H1 (cell line): ENCODE data around the gene TNXB. TPM values are rescaled to one million over a fixed set of nuclear protein-coding genes. Genes with fewer than 3 reads are reported as not detected.
"Not testable (repeated sequence)": the region's sequence is repeated elsewhere in the genome, so short reads cannot be mapped to it uniquely, and the experiment has no call there.

ENCODE experiments used
- CTCF ChIA-PET: fragments of 300-600 bp; sonication (Branson Sonifier 250); formaldehyde crosslinking; loops from one replicate; lab custom pipeline; 2021; ENCODE audit not compliant: partially characterized antibody; lab: Charles Lee
- POLR2A ChIA-PET: fragments of 300-600 bp; sonication (Branson Sonifier 250); formaldehyde crosslinking; loops from one replicate; lab custom pipeline; 2021; ENCODE audit warnings: inconsistent platforms; ENCODE audit not compliant: partially characterized antibody; lab: Charles Lee
- DNase-seq, 2 experiments: peaks; one replicate each; pipeline versions ENCODE4 v3.0.0 to v3.0.0-alpha.2; 2010 to 2022; ENCODE audit warnings: low spot score in 2 of 2, low read depth in 1 of 2, mixed read lengths in 1 of 2
- FAIRE-seq: peaks from 2 replicates; lab custom pipeline; 2011; peaks lifted over from hg19 to GRCh38; lab: Jason Lieb, UNC
- H2AFZ ChIP-seq: 2 replicates; pipeline ENCODE4 v1.8.1; 2012; ENCODE audit warnings: low read length, inconsistent platforms
- H2AK5ac ChIP-seq: 2 replicates; pipeline ENCODE4 v1.6.1; 2013; ENCODE audit warnings: low read depth, low read length
- H2BK120ac ChIP-seq: replicated peaks from 2 replicates; pipeline ENCODE3; 2013; ENCODE audit warnings: low read depth, low read length, inconsistent platforms
- H2BK12ac ChIP-seq: 2 replicates; pipeline ENCODE4 v1.6.1; 2013; ENCODE audit warnings: low read depth, low read length
- H2BK15ac ChIP-seq: 2 replicates; pipeline ENCODE4 v1.6.1; 2013; ENCODE audit warnings: low read length
- H2BK20ac ChIP-seq: 2 replicates; pipeline ENCODE4 v1.6.1; 2013; ENCODE audit warnings: low read length
- H2BK5ac ChIP-seq: 2 replicates; pipeline ENCODE4 v1.6.1; 2013; ENCODE audit warnings: low read depth, low read length
- H3K14ac ChIP-seq: 2 replicates; pipeline ENCODE4 v1.6.1; 2013; ENCODE audit warnings: inconsistent platforms; ENCODE audit not compliant: insufficient read length
- H3K18ac ChIP-seq: 2 replicates; pipeline ENCODE4 v1.6.1; 2013; ENCODE audit warnings: low read length; ENCODE audit errors: extremely low read depth
- H3K23ac ChIP-seq: 2 replicates; pipeline ENCODE4 v1.6.1; 2013; ENCODE audit warnings: inconsistent platforms; ENCODE audit not compliant: insufficient read length
- H3K23me2 ChIP-seq: 2 replicates; pipeline ENCODE4 v1.6.1; 2013; ENCODE audit warnings: low read depth, low read length
- H3K27ac ChIP-seq: 2 replicates; pipeline ENCODE4 v1.6.1; 2011; ENCODE audit warnings: low read depth, low read length, inconsistent platforms
- H3K27me3 ChIP-seq, 4 experiments: replicated peaks in 1 of 4; 1 replicate in 1 of 4; 2 replicates in 3 of 4; pipeline versions ENCODE4 v1.6.1 to v1.8.1; 2011 to 2013; ENCODE audit warnings: low read length in 3 of 4, mild to moderate bottlenecking in 3 of 4, inconsistent platforms in 2 of 4, mixed read lengths in 2 of 4, moderate library complexity in 1 of 4; ENCODE audit not compliant: control insufficient read depth in 3 of 4, insufficient read depth in 3 of 4; ENCODE audit errors: extremely low read depth in 1 of 4
- H3K36me3 ChIP-seq, 4 experiments: 2 replicates each; pipeline versions ENCODE4 v1.6.1 to v1.8.1; 2011 to 2013; ENCODE audit warnings: mild to moderate bottlenecking in 4 of 4, low read length in 3 of 4, moderate library complexity in 2 of 4, control low read depth in 1 of 4, inconsistent platforms in 1 of 4; ENCODE audit not compliant: insufficient read depth in 4 of 4, control insufficient read depth in 2 of 4
- H3K4ac ChIP-seq: replicated peaks from 2 replicates; pipeline ENCODE3; 2013; ENCODE audit warnings: low read length, low read depth, mixed read lengths, inconsistent platforms; ENCODE audit not compliant: insufficient read length
- H3K4me1 ChIP-seq, 4 experiments: replicated peaks in 1 of 4; 1 replicate in 1 of 4; 2 replicates in 3 of 4; pipeline versions ENCODE4 v1.6.1 to v1.8.1; 2011 to 2013; ENCODE audit warnings: low read length in 3 of 4, inconsistent platforms in 2 of 4, mixed read lengths in 1 of 4; ENCODE audit not compliant: insufficient read depth in 4 of 4, control insufficient read depth in 3 of 4
- H3K4me2 ChIP-seq, 2 experiments: 2 replicates each; pipeline versions ENCODE4 v1.6.1 to v1.8.1; 2011 to 2013; ENCODE audit warnings: low read depth in 2 of 2, low read length in 2 of 2, control low read depth in 1 of 2, inconsistent platforms in 1 of 2, mild to moderate bottlenecking in 1 of 2; ENCODE audit not compliant: insufficient read depth in 1 of 2
- H3K4me3 ChIP-seq, 4 experiments: fragments of 200-600, 300-600 bp in 1 of 4; sonication (generic), shearing (Covaris generic), sonication (Bioruptor Twin) in 1 of 4; 2 replicates each; pipeline versions ENCODE4 v1.5.1 to v1.8.1; 2011 to 2016; ENCODE audit warnings: low read length in 4 of 4, low read depth in 3 of 4, control low read depth in 2 of 4, inconsistent platforms in 2 of 4, mild to moderate bottlenecking in 2 of 4, mixed read lengths in 1 of 4, moderate library complexity in 1 of 4; ENCODE audit not compliant: insufficient read depth in 2 of 4; ENCODE audit errors: extremely low read depth in 1 of 4
- H3K56ac ChIP-seq: replicated peaks from 2 replicates; pipeline ENCODE3; 2013; ENCODE audit warnings: low read depth, mild to moderate bottlenecking, mixed read lengths, low read length, inconsistent platforms; ENCODE audit not compliant: insufficient read length
- H3K79me1 ChIP-seq: 2 replicates; pipeline ENCODE4 v1.6.1; 2013; ENCODE audit warnings: low read depth, low read length, control low read depth
- H3K79me2 ChIP-seq, 2 experiments: 2 replicates each; pipeline versions ENCODE4 v1.6.1 to v1.8.1; 2012 to 2013; ENCODE audit warnings: low read length in 2 of 2, mild to moderate bottlenecking in 2 of 2, inconsistent platforms in 1 of 2; ENCODE audit not compliant: insufficient read depth in 2 of 2, control insufficient read depth in 1 of 2
- H3K9ac ChIP-seq, 4 experiments: replicated peaks in 1 of 4; 1 replicate in 1 of 4; 2 replicates in 3 of 4; pipeline versions ENCODE4 v1.6.1 to v1.8.1; 2011 to 2013; ENCODE audit warnings: low read depth in 3 of 4, low read length in 3 of 4, control low read depth in 2 of 4, mild to moderate bottlenecking in 2 of 4, moderate library complexity in 2 of 4, inconsistent platforms in 1 of 4; ENCODE audit errors: extremely low read depth in 1 of 4
- H3K9me3 ChIP-seq, 2 experiments: 2 replicates each; pipeline versions ENCODE4 v1.6.1 to v1.8.1; 2012 to 2013; ENCODE audit warnings: mild to moderate bottlenecking in 2 of 2, moderate library complexity in 2 of 2, control low read depth in 1 of 2, inconsistent platforms in 1 of 2, low read depth in 1 of 2, low read length in 1 of 2, mixed read lengths in 1 of 2; ENCODE audit not compliant: insufficient read depth in 2 of 2
- H4K20me1 ChIP-seq, 2 experiments: replicated peaks in 1 of 2; 2 replicates each; pipeline versions ENCODE3 to v1.8.1; 2011 to 2013; ENCODE audit warnings: inconsistent platforms in 2 of 2, low read length in 2 of 2, mild to moderate bottlenecking in 1 of 2; ENCODE audit not compliant: insufficient read depth in 2 of 2, control insufficient read depth in 1 of 2
- H4K5ac ChIP-seq: 2 replicates; pipeline ENCODE4 v1.6.1; 2013; ENCODE audit warnings: low read length, low read depth, mixed read lengths, inconsistent platforms; ENCODE audit not compliant: insufficient read length
- H4K8ac ChIP-seq: 2 replicates; pipeline ENCODE4 v1.8.0; 2013; ENCODE audit warnings: mild to moderate bottlenecking, moderate library complexity, low read length, inconsistent platforms; ENCODE audit not compliant: insufficient read depth; ENCODE audit errors: extremely low read depth
- H4K91ac ChIP-seq: replicated peaks from 2 replicates; pipeline ENCODE3; 2013; ENCODE audit warnings: low read length, mixed read lengths, inconsistent platforms; ENCODE audit not compliant: insufficient read length
- WGBS, 2 experiments: shearing (Covaris generic) in 1 of 2; methylation state at CpG; one replicate each; pipeline versions ENCODE4 v1.1.6 to v1.1.7; 2013 to 2015; ENCODE audit warnings: low lambda C conversion rate in 2 of 2, mixed read lengths in 2 of 2, inconsistent platforms in 1 of 2, low coverage in 1 of 2, missing lambda C conversion rate in 1 of 2; ENCODE audit not compliant: insufficient replicate concordance in 2 of 2, insufficient coverage in 1 of 2, insufficient read length in 1 of 2; ENCODE audit errors: extremely low coverage in 1 of 2, missing lambda C conversion rate in 1 of 2; 5-methylcytosine and 5-hydroxymethylcytosine counted together
- polyA plus RNA-seq, 7 experiments: library from polyadenylated mRNA; depleted of rRNA in 3 of 7; stranded (reverse) in 5 of 7; unstranded in 2 of 7; fragments of >200 nt in 5 of 7; fragments of 200-250 nt in 2 of 7; gene quantifications; 1 replicate in 5 of 7; 2 replicates in 1 of 7; 4 replicates in 1 of 7; pipeline versions ENCODE4 v1.2.1 to v1.2.3, GENCODE V29; 2011 to 2013; ENCODE audit warnings: missing spikeins in 2 of 7, mixed read lengths in 2 of 7
- total RNA-seq: library from RNA; stranded (reverse); fragmentation: NEBNext Ultra II Directional; extraction: Animal tissue kit (Norgen Biotek cat#: 25700); gene quantifications from 2 replicates; pipeline ENCODE4 v1.2.1, GENCODE V29; 2021

The TNXB gene
- total and polyA plus RNA-seq, 2 of the 8 experiments (the other 6 are each of a cell fraction or from before 2014, with no cell fraction given), result 3.1 to 4.8 TPM

DNA sequence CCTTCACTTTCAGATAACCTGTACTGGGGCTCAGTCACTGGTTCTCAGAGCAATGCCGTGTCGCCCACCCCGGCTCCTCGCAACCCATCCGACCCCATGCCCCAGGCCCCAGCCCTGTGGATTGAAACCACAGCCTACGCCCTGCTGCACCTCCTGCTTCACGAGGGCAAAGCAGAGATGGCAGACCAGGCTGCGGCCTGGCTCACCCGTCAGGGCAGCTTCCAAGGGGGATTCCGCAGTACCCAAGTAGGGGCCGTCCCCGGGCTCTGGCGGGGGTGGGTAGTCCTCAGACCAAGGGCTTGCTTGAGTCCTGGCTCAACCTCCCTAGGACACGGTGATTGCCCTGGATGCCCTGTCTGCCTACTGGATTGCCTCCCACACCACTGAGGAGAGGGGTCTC, 79.6 kb downstream of the TNXB start:
- H3K27me3 ChIP-seq, H4K91ac ChIP-seq, H4K8ac ChIP-seq, H3K9me3 ChIP-seq, H3K4me3 ChIP-seq, H3K23ac ChIP-seq, H2BK5ac ChIP-seq, H2BK120ac ChIP-seq, H4K5ac ChIP-seq, DNase-seq, H2BK20ac ChIP-seq, H2AFZ ChIP-seq, H3K79me1 ChIP-seq, H3K36me3 ChIP-seq, H3K27ac ChIP-seq, CTCF ChIA-PET, H3K23me2 ChIP-seq, H3K18ac ChIP-seq, FAIRE-seq, H4K20me1 ChIP-seq, H2AK5ac ChIP-seq, H2BK12ac ChIP-seq, H3K56ac ChIP-seq, H3K4me2 ChIP-seq, H2BK15ac ChIP-seq, H3K4ac ChIP-seq, H3K79me2 ChIP-seq, H3K4me1 ChIP-seq, H3K14ac ChIP-seq, H3K9ac ChIP-seq, POLR2A ChIA-PET: not testable (repeated sequence)
- WGBS, 2 experiments, result 87% methylated on average over 5 of the region's 14 CpGs; no CpG with 5 or more reads in 1 of the 2 experiments

DNA sequence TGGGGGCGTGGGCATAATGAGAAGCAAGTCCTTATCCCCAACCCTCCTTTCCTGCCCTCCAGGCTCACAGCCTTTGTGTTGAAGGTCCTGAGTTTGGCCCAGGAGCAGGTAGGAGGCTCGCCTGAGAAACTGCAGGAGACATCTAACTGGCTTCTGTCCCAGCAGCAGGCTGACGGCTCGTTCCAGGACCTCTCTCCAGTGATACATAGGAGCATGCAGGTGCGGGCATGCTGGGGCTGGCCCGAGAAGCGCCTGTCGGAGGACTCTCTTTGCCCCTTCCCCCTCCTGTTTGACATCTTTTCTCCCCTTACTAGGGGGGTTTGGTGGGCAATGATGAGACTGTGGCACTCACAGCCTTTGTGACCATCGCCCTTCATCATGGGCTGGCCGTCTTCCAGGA, 80.5 kb downstream of the TNXB start:
- H4K8ac ChIP-seq, FAIRE-seq, H2BK15ac ChIP-seq, H2AK5ac ChIP-seq, H3K56ac ChIP-seq, H3K4me1 ChIP-seq, H4K5ac ChIP-seq, H3K27me3 ChIP-seq, H2BK12ac ChIP-seq, H2BK5ac ChIP-seq, H3K23me2 ChIP-seq, H3K9ac ChIP-seq, H2AFZ ChIP-seq, CTCF ChIA-PET, H3K9me3 ChIP-seq, H3K79me1 ChIP-seq, H3K14ac ChIP-seq, H4K20me1 ChIP-seq, H3K4ac ChIP-seq, H3K23ac ChIP-seq, H2BK120ac ChIP-seq, H3K36me3 ChIP-seq, H4K91ac ChIP-seq, H3K27ac ChIP-seq, H3K18ac ChIP-seq, H3K4me3 ChIP-seq, H2BK20ac ChIP-seq, H3K79me2 ChIP-seq, DNase-seq, POLR2A ChIA-PET, H3K4me2 ChIP-seq: not testable (repeated sequence)
- no CpG with 5 or more reads among the region's 10 CpGs for WGBS, 2 experiments
